ENCODE results near the gene TOX2. TPM values are rescaled to one million over a fixed set of nuclear protein-coding genes. Genes with fewer than 3 reads are reported as not detected.

Gene TOX2
- total and polyA plus RNA-seq, 2 of the 8 experiments (the other 6 are each of a cell fraction or from before 2014, with no cell fraction given), result 1.8 to 3.4 TPM

DNA sequence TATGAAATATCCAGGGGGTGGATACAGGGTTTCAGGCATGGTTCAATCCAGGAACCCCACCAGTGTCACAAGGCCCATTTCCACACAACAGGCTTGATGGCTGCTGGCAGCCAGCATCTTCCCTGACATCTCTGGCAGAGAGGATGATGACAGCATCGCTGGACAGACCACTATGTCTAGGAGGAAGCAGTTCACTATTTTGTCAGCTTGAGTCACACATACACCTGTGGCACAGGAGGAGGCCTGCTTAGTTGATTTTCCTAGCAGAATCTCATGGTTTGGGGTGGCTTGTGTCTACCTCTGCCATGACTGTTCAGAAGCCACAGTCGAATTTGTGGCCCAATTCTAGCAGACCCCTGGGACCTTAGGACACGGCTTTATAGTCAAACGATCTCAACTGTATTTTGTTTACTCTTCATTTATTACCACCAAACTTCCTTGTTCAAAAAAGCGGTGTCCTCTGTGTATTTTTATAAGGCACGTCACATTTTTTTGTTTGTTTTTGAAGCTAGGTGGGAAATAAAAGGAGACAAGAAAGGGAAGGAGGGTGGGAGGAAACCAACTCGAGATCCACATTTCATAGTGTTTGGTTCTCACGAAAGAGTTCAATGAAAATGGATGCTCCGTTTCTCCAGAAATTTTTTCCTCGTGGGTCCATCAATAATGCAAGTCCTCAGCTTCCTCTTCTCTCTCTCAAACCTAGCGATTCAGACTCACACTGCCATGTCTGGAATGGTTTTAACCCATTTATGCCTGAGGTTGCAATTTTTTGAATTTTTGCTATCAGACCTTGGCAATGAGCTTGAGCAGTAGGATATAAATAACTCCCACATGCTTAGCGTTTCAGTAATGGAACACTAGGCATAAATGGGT, 94.4 kb downstream of the TOX2 start (continued):
- TF ChIP-seq, protein P1, sequence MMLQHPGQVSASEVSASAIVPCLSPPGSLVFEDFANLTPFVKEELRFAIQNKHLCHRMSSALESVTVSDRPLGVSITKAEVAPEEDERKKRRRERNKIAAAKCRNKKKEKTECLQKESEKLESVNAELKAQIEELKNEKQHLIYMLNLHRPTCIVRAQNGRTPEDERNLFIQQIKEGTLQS (IDR thresholded peaks at IDR 0.05; ENCODE audit: insufficient read depth, low read depth, low read length), result no peak
- TF ChIP-seq BRCA1 (IDR thresholded peaks at IDR 0.05; ENCODE audit: low read depth, low read length) (no peak), SP4 (IDR thresholded peaks at IDR 0.05; ENCODE audit: low read length) (no peak), TAF7 (optimal IDR thresholded peaks at IDR 0.05; ENCODE audit: borderline replicate concordance, low read depth, low read length) (no peak), CHD1 (IDR thresholded peaks at IDR 0.05; ENCODE audit: low read depth, low read length) (no peak), SUZ12 (IDR thresholded peaks at IDR 0.05; ENCODE audit: low read length) (no peak), SP1 (IDR thresholded peaks at IDR 0.05; ENCODE audit: low read depth, low read length) (no peak), RBBP5 (IDR thresholded peaks at IDR 0.05; ENCODE audit: borderline replicate concordance, low read depth, low read length) (no peak)
- TF ChIP-seq, protein P2, sequence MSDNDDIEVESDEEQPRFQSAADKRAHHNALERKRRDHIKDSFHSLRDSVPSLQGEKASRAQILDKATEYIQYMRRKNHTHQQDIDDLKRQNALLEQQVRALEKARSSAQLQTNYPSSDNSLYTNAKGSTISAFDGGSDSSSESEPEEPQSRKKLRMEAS (IDR thresholded peaks at IDR 0.05), result no peak

All from H1 (cell line).